ENCODE data around the gene EIF4E2.
"Not testable (repeated sequence)": the region's sequence is repeated elsewhere in the genome, so short reads cannot be mapped to it uniquely, and the experiment has no call there.

The EIF4E2 gene

GRCh38 chr2:232525199-232525598 is 25.3 kb upstream of the EIF4E2 start:
- TF ChIP-seq JUND (IDR thresholded peaks at IDR 0.05; ENCODE audit: low read depth), result no peak

GRCh38 chr2:232525791-232526371 is 24.6 kb upstream of the EIF4E2 start, which contains the start of gene CHRND:
Gene CHRND, plus strand, starts transcription at chr2:232526160. Its CDS starts 56 bp downstream, at chr2:232526216.
- TF ChIP-seq JUND (IDR thresholded peaks at IDR 0.05; ENCODE audit: low read depth), result no peak
- DNase-seq (ENCODE audit: low read depth in 1 of 2, low spot score in 1 of 2), result no peak
- in situ Hi-C loops (cut with HindIII; ENCODE audit: low pct_unique_long_range_greater_than_20kb, low sequenced_read_pairs), result no loop called here

More at GRCh38 chr2:232525199-232525598, 25.3 kb upstream of the EIF4E2 start:
- in situ Hi-C loops (cut with HindIII; ENCODE audit: low pct_unique_long_range_greater_than_20kb, low sequenced_read_pairs), result no loop called here
- DNase-seq (ENCODE audit: low read depth in 1 of 2, low spot score in 1 of 2), result no peak

GRCh38 chr2:232526372-232526941 is 24.0 kb upstream of the EIF4E2 start:
- in situ Hi-C loops (cut with HindIII; ENCODE audit: low pct_unique_long_range_greater_than_20kb, low sequenced_read_pairs), result no loop called here
- no peak for TF ChIP-seq JUND (IDR thresholded peaks at IDR 0.05; ENCODE audit: low read depth)
- no peak for DNase-seq (ENCODE audit: low read depth in 1 of 2, low spot score in 1 of 2)

GRCh38 chr2:232527905-232528470 is 22.5 kb upstream of the EIF4E2 start:
- TF ChIP-seq JUND (IDR thresholded peaks at IDR 0.05; ENCODE audit: low read depth), result no peak
- in situ Hi-C loops (cut with HindIII; ENCODE audit: low pct_unique_long_range_greater_than_20kb, low sequenced_read_pairs), result no loop called here
- DNase-seq (ENCODE audit: low read depth in 1 of 2, low spot score in 1 of 2), result no peak

- in situ Hi-C loops (cut with HindIII; ENCODE audit: low pct_unique_long_range_greater_than_20kb, low sequenced_read_pairs), result no loop called here
- TF ChIP-seq JUND (IDR thresholded peaks at IDR 0.05; ENCODE audit: low read depth), result no peak
- no peak for DNase-seq (ENCODE audit: low read depth in 1 of 2, low spot score in 1 of 2)
Observed at GRCh38 chr2:232528746-232529460, 21.6 kb upstream of the EIF4E2 start.

GRCh38 chr2:232529806-232530547 is 20.5 kb upstream of the EIF4E2 start:
- no peak for DNase-seq (ENCODE audit: low read depth in 1 of 2, low spot score in 1 of 2)
- in situ Hi-C loops (cut with HindIII; ENCODE audit: low pct_unique_long_range_greater_than_20kb, low sequenced_read_pairs), result no loop called here
- no peak for TF ChIP-seq JUND (IDR thresholded peaks at IDR 0.05; ENCODE audit: low read depth)

- DNase-seq (ENCODE audit: low read depth in 1 of 2, low spot score in 1 of 2), result no peak
- no peak for TF ChIP-seq JUND (IDR thresholded peaks at IDR 0.05; ENCODE audit: low read depth)
- in situ Hi-C loops (cut with HindIII; ENCODE audit: low pct_unique_long_range_greater_than_20kb, low sequenced_read_pairs), result no loop called here
Observed at GRCh38 chr2:232530626-232531260, 19.7 kb upstream of the EIF4E2 start.

GRCh38 chr2:232532419-232532818 is 18.1 kb upstream of the EIF4E2 start:
- no peak for TF ChIP-seq JUND (IDR thresholded peaks at IDR 0.05; ENCODE audit: low read depth)
- in situ Hi-C loops (cut with HindIII; ENCODE audit: low pct_unique_long_range_greater_than_20kb, low sequenced_read_pairs), result no loop called here
- DNase-seq (ENCODE audit: low read depth in 1 of 2, low spot score in 1 of 2), result no peak

- DNase-seq (ENCODE audit: low read depth in 1 of 2, low spot score in 1 of 2); in situ Hi-C loops (cut with HindIII; ENCODE audit: low pct_unique_long_range_greater_than_20kb, low sequenced_read_pairs): not testable (repeated sequence)
Observed at GRCh38 chr2:232532821-232533220, 17.7 kb upstream of the EIF4E2 start.

GRCh38 chr2:232533944-232534710 is 16.4 kb upstream of the EIF4E2 start:
- no peak for DNase-seq (ENCODE audit: low read depth in 1 of 2, low spot score in 1 of 2)
- no peak for TF ChIP-seq JUND (IDR thresholded peaks at IDR 0.05; ENCODE audit: low read depth)
- in situ Hi-C loops (cut with HindIII; ENCODE audit: low pct_unique_long_range_greater_than_20kb, low sequenced_read_pairs), result no loop called here

- in situ Hi-C loops (cut with HindIII; ENCODE audit: low pct_unique_long_range_greater_than_20kb, low sequenced_read_pairs), result no loop called here
Observed at GRCh38 chr2:232534940-232535651, 15.4 kb upstream of the EIF4E2 start.

More at GRCh38 chr2:232534940-232535651, 15.4 kb upstream of the EIF4E2 start:
- DNase-seq (ENCODE audit: low read depth in 1 of 2, low spot score in 1 of 2), result no peak
- no peak for TF ChIP-seq JUND (IDR thresholded peaks at IDR 0.05; ENCODE audit: low read depth)

All from T47D (cell line).